ENCODE measurements around the gene KLHL6.

DNA sequence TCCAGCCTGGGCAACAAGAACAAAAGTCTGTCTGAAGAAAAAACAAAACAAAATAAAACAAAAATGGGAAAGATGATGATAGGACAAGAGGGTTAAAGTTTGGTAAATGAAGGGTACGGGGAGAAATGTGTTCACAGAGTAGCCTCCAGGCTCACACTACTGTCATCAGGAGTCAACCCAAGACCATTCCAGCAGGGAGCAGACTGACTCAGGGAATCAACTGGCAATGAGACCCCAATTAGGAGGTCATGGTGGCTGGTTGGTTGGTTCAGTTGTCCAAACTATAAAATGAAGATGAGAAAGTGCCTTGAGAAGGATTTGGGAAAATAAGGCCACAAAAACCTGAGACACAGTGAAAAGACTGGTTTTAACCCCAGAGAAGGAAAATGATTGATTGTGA is 51.8 kb downstream of the KLHL6 start:
- TF ChIP-seq POLR2AphosphoS5 (IDR thresholded peaks at IDR 0.05; ENCODE audit: low read depth) (no peak), REST (IDR thresholded peaks at IDR 0.05; ENCODE audit: insufficient replicate concordance, low read depth) (no peak)
- TF ChIP-seq, protein P1, sequence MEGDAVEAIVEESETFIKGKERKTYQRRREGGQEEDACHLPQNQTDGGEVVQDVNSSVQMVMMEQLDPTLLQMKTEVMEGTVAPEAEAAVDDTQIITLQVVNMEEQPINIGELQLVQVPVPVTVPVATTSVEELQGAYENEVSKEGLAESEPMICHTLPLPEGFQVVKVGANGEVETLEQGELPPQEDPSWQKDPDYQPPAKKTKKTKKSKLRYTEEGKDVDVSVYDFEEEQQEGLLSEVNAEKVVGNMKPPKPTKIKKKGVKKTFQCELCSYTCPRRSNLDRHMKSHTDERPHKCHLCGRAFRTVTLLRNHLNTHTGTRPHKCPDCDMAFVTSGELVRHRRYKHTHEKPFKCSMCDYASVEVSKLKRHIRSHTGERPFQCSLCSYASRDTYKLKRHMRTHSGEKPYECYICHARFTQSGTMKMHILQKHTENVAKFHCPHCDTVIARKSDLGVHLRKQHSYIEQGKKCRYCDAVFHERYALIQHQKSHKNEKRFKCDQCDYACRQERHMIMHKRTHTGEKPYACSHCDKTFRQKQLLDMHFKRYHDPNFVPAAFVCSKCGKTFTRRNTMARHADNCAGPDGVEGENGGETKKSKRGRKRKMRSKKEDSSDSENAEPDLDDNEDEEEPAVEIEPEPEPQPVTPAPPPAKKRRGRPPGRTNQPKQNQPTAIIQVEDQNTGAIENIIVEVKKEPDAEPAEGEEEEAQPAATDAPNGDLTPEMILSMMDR (IDR thresholded peaks at IDR 0.05; ENCODE audit: insufficient read depth, low read length), result no peak
